Fibroblast of skin of right quadriceps (primary cell): Measurements from ENCODE around the gene LUZP1.
"Not testable (repeated sequence)": the region's sequence is repeated elsewhere in the genome, so short reads cannot be mapped to it uniquely, and the experiment has no call there.

ENCODE experiments used
- DNase-seq: peaks from one replicate; pipeline ENCODE4 v3.0.0-alpha.2; 2013

LUZP1 gene

DNA sequence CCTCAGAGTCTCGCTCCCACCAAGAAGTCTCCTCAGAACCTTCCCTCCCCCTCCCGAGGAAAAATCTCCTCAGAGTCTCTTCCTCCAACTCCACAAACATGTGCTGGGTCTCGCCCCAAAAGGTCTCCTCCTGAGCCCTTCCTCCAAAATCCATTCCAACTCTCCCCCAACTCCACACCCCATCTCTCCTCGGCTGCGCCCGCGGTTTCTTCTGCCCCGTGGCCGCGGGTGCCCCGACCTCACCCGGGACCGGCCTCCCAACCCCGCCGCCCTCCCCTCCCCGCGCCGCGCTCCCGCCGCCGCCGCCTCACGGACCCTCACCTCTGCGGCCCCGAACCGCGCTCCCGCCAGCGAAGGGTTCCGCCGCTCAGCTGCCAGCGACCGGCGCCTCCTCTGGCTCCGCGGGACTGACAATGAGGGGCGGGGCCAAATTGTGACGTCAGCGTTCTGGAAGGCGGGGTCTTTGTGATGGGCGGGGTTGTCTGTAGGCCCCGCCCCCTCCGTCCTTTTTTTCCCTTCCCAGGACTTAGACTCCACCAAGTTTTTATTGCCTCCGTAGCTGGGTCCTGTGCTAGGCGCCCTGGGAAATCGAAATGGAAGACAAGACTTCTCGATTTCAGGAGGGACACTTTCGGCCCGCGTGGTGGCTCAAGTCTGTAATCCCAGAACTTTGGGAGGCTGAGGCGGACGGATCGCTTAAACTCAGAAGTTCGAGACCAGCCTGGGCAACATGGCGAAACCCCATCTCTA is at the start of gene LUZP1:
Gene LUZP1 (minus strand): TSS at position 412 of the 750 bp plus-strand sequence.
- peak; percentile 86 for DNase-seq

DNA sequence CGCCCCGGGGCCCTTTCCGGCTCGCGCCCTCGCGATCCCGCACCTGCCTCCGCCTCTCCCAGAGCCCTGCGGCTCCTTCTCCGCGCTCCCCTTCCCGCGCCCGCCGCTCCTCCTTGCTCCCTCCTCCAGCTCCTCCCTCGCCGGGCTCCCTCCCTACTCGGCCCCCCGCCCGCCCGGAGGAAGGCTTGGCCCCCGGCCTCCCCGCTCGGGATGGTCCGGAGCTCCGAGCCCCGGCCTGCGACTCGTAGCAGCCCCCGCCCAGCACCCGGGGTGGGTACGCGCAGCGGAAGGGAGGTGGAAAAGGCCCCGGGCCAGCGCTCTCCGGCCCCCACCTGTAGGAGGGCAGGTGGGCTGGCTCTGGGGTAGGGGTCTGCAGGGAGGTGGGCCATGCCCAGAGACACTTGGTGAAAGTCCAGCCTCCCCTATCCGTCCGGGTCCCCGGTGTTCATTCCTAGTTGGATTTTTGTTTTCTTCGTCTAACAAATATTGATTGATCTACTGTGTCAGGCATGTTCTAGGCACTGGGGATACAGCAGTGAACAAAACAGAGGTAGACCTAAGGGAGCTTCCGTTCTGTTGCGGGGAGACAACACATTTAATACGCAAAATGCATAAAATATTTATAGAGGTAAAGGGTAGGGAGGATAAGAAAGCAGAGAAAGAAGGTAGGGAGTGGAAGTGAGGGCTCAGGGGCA is 48.9 kb upstream of the LUZP1 start, which contains the start of gene HTR1D:
Gene HTR1D (minus strand): TSS at position 82 of the 695 bp plus-strand sequence. CDS start 23,283 bp downstream, outside the sequence.
- DNase-seq, result no peak

DNA sequence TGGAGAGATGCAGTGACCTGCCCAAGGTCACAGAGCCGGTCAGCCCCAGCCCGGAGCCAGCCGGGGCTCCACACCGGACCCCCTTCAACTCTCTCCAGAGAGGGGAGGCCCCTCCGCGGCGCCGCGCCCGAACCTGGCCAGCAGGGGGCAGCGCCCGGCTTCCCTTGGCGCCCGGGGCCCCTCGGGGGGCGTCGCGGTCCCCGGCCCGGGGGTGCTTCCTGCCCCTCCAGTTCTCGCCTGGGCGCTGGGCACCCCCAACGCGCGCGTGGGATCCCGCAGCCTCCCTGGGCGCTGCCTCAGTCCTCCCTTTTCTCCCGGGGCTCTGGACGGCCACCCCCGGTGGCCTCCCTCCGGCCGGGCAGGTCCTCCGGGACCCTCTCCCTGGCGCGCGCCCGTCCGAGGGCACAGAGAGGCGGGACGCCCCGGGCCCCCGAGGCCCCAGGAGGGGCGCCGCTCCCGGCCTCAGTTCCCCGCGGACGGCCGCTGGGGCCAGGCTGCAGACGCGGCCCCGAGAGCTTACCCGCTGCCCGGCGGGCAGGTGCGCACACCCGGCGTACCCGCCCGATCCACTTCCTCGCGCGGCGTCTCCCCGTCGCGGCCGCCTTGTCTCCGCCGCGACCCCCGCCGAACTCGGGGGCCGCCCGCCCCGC is 48.2 kb upstream of the LUZP1 start:
- DNase-seq, result no peak

DNA sequence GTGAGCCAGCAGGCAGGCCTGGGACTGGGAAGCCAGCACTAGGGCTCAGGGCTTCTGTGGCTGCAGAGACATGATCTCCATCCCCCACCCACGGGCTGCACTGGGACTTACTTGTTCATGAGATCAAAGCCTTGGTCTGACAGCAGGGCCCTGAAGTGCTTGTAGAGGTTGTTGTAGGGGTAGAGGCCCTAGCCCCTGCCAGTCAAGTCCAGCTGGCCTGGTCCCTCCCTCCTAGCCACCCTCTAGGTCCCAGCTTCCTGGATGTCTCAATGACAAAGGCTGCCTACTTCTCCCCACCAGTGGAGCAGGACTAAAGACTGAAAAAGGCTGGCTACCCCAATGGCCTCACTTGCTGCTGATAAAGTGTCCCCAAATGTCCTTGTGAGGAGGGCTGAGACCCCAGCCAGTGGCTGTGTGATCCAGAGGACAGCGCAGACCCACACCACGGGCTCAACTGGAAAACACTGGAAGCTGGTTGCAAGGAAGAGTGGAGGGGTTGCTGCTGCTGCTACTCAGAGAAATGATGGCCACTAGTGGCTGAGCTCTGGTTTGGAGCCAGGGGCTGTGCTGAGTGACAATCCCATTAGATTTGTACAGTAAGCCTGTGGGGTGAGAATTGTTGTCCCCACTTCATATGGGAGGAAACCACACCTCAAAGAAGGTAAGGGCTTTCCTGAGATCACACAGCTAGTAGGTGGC is 47.2 kb upstream of the LUZP1 start:
- no peak for DNase-seq

DNA sequence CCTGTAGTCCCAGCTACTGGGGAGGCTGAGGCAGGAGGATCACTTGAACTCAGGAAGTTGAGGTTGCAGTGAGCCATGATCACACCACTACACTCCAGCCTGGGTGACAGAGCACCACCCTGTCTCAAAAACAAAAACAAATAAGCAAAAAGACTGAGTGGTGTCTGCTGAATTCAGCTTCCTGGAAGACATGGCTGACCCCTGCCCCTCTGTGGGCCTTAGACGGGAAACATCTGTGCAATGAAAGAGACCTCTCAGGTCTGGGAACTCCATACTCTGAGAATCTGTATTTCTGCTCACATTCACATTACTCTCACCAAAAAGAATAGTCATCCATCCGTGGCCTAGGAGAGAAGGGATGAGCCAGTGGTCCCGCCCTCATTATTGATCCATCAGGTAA is 46.6 kb upstream of the LUZP1 start:
- DNase-seq, result no peak

DNA sequence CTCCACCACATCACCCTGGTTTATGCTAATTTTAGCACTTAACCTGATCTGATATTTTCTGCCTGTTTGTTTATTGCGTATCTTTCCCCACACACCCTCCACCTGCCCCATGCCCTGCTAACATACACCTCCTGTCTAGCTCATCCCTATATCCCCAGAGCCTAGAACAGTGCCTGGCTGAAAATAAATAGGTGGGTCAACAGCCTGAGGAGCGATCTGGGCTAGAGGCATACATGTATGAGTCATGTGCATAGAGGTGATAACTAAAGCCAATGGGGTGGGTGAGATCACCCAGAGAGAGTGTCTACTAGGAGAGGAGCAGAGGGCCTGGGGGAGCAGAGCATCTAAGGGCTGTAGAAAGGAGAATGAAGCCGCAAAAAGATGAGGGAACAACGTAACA is 46.0 kb upstream of the LUZP1 start:
- DNase-seq, result no peak

DNA sequence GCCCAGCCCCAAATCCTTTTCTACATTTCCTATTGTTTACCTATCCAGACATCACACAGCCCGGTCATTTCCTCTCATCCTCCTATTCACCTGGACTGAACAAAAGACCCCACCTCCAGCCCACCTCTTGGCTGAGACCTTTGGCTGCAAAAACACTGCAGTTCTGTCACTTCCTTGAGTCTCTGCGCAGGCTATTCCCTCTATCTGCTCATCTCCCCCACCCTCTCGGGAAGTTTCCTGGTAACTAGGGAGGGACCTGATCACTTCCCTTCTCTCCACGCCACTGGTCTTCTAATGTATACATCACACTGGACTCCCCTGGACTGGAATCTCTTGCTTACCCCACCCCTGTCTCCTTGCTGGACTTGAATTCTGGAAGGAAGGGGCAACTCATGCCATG is 43.3 kb upstream of the LUZP1 start:
- no peak for DNase-seq

DNA sequence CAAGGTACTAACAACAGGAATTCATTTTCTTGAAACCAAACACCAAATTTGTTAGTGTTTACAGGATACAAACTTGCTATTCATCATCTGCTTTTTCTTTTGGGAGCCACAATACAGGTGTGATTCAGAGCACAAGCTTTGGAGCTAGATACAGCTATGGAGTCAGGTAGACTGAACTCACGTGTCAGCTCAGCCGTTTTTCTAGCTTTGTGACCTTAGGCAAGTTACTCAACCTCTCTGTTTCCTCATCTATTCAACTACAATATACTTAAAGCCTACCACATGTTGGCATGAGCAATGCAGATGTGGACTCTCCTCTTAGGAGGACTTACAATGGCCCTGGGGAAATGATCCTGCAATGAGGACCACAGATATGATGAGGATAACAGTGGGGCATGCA is 42.3 kb upstream of the LUZP1 start:
- no peak for DNase-seq

DNA sequence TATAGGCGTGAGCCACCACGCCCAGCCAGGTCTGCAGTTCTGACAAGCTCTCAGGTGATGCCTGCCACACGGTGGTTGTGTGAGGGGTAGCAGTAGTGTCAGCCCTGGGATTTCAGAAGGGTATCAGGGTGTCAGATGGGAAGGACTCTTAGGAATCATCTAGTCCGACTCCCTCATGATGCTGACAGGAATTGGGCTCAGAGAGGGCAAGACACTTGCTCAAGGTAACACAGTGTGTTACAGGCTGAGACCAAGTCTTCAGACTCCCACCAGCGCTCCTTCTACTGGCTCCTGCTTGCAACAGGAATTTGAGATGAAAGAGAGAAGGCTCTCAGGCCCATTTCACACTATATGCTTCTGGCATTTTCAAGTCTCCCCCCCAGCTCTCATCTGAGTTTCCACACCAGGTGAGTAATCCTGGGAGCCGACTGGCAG is 41.7 kb upstream of the LUZP1 start:
- DNase-seq, result no peak

DNA sequence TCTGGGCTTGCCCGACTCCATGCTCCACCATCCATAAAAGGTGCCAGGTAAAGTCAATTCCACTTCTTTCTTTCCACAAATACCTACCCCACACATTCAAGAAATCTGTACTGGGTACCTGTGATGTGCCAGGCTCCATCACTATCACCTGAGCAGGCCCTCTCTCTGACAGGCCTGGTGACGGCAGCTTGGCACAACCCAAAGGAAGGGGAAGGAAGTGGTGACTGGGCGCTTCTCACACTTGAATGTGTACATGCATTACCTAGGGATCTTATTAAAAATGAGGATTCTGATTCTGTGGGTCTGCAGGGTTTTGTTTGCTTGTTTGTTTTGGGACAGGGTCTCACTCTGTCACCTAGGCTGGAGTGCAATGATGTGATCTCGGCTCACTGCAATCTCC is 41.1 kb upstream of the LUZP1 start:
- no peak for DNase-seq

DNA sequence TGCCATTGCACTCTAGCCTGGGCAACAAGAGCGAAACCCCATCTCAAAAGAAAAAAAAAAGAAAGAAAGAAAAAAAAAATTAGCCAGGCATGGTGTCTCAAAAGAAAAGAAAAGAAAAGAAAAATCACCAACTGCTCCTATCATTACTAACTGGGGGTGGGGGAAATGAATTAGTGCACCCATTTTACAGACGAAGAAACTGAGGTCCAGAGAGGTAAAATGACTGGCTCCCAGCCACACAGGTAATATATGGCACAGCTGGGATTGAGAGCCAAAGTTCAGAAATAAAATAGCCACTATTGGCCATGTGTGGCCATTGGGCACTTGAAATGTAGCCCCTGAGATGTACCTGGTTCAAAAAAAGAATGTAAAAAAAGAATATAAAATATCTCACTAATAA is 39.9 kb upstream of the LUZP1 start:
- no peak for DNase-seq

DNA sequence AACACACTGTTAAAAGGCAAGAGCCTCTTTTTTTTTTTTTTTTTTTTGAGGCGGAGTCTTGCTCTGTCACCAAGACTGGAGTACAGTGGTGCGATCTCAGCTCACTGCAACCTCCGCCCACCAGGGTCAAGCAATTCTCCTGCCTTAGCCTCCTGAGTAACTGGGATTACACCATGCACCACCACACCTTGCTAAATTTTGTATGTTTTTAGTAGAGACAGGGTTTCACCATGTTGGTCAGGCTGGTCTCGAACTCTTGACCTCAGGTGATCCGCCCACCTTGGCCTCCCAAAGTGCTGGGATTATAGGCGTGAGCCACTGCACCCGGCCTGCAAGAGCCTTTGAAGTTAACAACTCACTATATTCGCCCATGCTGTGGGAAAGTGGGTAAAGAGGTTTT is 39.1 kb upstream of the LUZP1 start:
- DNase-seq, result not testable (repeated sequence)

DNA sequence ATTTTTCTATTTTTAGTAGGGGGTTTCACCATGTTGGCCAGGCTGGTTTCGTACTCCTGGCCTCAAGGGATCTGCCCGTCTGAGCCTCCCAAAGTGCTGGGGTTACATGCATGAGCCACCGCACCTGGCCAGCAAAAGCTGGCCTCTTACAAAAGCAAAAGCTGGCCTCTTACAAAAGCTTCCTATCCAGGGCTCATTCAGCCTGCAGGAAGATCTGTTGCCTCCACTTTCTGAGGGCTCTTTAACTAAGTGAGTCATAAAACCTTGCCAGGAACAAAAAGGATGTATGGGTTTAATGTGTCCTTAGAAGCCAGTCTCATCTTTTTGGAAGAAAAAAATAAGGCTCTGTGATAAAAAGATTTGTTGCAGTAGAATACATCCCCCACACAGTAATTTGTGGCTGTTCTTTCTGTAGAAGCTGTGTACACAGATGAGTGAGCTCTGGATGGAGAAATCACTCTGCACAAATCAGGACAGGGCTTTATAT is 33.6 kb upstream of the LUZP1 start:
- DNase-seq, result peak; percentile 57

DNA sequence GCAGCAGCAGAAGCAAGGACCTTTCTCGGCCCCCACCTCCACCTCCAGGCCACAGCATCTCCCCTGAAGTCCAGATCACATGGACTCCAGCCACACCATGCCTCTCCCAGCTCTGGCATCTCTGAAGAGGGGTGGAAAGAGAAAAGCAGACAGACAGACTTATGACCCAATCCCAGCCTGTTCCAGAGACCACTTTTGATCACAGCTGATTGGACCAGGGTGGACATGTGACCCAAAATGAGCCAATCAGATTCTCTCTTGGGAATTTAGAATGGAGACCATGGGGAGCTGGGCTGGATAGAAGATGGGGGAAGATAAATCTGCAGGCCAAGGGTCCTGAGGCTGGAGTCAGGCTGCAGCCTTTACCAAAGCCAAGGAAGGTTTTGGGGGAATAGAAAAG is 32.2 kb upstream of the LUZP1 start:
- DNase-seq, result no peak

DNA sequence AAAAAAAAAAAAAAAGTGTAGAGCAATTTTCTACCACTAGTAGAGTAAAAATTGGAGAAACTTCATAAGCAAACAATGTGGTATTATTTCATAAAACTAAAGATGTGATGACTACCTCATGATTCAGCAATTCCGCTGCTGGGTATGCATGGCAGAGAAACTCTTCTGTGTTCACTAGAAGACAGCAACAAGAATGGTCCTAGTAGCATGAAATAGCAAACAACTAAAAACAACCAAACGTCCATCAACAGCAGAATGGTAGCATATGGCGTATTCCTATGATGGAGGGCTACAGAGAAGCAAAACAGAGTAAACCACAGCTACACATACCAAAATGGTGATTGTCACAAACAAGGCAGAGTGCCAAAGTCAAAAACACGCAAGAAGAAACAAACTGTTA is 29.7 kb upstream of the LUZP1 start:
- peak; percentile 92 for DNase-seq

DNA sequence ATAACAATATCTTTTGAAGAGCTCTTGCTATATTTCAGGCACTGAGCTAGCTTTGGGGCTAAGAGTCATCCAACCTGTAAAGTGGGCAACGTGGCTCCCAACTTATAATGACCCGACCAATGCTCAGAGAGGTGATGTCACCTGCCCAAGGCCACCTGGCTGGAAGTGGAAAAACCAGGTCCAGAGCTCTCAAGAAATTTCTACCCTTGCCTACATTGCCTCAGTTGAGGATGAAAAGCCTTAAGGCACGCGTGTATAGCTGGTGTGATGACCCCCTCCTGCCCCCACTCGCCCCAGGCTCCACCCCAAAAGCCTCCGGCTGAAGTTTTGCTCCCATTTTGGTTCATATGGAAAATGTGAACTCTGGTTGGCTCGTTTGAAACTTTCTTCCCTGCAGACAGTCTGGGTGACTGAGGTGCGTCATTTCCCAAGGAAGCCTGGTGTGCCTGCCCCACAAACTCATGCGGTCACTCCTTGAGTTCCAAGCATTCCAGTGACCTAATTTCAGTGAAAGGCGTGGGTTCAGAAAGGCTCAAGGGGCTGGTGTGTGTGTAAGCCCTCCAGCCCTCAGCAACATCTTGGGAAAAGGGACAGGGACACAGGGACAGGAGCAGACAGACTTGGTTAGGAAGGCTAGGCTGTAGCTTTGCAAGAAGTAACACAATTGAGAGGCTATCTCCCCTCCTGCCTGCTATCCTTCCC is 28.1 kb upstream of the LUZP1 start:
- peak; percentile 94 for DNase-seq

DNA sequence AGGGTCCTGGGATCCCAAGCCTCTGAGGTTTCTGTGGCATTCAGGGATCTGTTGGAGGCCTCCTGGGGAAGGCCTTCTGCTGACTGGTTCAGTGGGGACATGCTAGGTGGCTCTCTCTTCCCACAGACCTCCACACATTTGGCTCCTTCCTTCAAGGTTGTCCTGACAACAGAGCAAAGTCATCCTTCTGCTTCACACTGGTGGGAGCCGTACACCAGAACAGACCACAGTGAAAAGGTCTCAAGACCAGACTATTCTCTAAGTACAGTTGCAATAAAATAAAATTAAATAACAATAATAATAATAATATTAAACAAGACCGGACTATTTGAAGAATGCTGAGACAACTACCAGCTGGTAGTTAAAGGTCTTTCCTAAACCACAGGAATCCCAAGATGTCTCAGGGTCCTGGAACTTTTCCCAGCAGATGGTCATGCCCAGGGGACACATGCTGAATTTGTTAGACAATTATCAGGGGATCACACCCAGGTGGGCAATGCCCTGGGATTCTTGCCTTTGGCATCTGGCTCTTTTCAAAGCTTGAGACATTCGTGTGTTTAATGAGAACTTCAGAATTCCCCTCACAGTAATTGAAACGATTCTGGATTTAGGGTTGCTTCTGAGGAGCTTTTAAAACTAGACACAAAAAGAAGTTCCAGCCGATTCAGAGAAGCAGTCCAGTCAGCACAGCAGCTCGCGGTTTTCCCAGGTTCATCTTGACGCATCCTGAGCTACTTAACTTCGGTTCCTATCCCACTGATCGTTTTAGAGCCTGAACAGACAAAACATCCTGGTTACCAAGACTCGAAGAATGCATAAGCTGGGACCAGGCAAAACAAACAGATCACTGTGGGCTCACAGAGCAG is 25.7 kb upstream of the LUZP1 start:
- peak; percentile 87 for DNase-seq

DNA sequence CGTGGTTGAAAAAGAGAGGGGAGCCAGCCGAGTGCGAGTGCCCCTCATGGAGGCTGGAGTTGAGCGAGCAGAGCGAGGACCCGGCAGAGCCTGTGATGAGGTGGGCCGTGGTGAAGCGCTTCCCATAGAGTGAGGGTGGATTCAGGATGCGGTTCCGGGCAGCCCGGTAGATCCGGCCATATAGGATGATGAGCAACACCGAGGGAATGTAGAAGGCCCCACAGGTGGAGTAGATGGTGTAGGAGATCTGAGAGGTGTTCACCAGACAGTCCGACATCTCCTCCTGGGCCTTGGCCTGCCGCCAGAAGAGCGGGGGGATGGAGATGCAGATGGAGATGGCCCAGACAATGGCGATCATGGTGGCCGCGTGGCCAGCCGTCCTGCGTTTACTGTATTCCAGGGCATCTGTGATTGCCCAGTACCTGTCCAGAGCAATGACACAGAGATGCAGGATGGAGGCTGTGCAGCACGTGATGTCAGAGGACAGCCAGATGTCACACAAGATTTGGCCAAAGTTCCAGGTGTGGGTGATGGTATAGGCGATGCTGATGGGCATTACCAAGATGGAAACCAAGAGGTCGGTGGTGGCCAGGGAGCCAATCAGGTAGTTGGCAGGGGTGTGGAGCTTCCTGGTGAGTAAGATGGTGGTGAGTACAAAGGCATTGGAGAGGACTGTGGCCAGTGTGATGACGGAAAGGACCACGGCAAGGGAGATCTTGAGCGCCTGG is 24.9 kb upstream of the LUZP1 start:
- no peak for DNase-seq

DNA sequence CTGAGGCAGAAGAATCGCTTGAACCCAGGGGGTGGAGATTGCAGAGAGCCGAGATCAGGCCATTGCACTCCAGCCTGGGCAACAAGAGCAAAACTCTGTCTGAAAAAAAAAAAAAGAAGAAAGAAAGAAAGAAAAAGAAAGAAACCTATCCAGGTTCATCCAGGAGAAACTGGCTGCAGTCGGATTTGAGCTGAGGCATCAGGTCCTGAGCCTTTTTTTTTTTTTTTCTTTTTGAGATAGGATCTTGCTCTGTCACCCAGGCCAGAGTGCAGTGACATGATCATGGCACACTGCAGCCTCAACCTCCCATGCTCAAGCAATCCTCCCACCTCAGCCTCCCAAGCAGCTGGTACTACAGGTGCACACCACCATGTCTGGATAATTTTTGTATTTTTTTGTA is 22.5 kb upstream of the LUZP1 start:
- no peak for DNase-seq

DNA sequence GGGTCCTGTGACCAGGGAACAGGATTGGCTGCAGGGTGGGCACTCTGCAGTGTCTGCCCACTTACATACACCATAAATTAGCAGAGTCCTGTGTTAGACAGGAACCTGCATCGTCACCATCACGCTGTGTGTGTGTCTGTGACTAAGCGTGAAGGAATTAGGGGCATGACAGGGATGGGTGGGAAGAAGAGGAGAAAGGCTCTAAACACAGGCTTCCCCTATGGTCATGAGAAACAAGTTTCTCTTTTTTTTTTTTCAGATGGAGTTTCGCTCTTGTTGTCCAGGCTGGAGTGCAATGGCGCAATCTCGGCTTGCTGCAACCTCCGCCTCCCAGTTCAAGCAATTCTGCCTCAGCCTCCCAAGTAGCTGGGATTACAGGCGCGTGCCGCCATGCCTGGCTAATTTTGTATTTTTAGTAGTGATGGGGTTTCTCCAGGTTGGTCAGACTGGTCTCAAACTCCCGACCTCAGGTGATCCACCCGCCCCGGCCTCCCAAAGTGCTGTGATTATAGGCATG is 20.3 kb upstream of the LUZP1 start:
- peak; percentile 95 for DNase-seq
